Ovary (tissue), 3 donors: ENCODE measurements around the gene ACAN.

Experiments used
- CTCF ChIP-seq, 3 donors: fragments of 450-650 bp in 2 of 3; fragments of 200-600 bp in 1 of 3; IDR thresholded peaks; one replicate each; pipeline versions ENCODE4 v1.5.1 to v1.8.0; 2016 to 2022; ENCODE audit warnings: antibody characterized with exemption in 3 of 3, mild to moderate bottlenecking in 1 of 3
- EP300 ChIP-seq: sonication (generic); formaldehyde crosslinking; IDR thresholded peaks from one replicate; pipeline ENCODE4 v1.6.1; 2017; ENCODE audit warnings: antibody characterized with exemption
- POLR2A ChIP-seq: fragments of 450-650 bp; IDR thresholded peaks from one replicate; pipeline ENCODE4 v1.6.1; 2017; ENCODE audit warnings: antibody characterized with exemption, mild to moderate bottlenecking, moderate library complexity
- donor health status: DM: no; HTN: no; CAD: no.

GRCh38 chr15:88813960-88814359 lies 10.7 kb downstream of the ACAN start:
- no peak for TF ChIP-seq EP300
- TF ChIP-seq CTCF (IDR thresholded peaks at IDR 0.05) = no peak
- no peak for TF ChIP-seq POLR2A
